ENCODE results near the gene KRT9. TPM values are rescaled to one million over a fixed set of nuclear protein-coding genes. Genes with fewer than 3 reads are reported as not detected.
"Not testable (repeated sequence)": the region's sequence is repeated elsewhere in the genome, so short reads cannot be mapped to it uniquely, and the experiment has no call there.

The KRT9 gene
- total RNA-seq, 1 experiment from 2014 or later: not detected

DNA sequence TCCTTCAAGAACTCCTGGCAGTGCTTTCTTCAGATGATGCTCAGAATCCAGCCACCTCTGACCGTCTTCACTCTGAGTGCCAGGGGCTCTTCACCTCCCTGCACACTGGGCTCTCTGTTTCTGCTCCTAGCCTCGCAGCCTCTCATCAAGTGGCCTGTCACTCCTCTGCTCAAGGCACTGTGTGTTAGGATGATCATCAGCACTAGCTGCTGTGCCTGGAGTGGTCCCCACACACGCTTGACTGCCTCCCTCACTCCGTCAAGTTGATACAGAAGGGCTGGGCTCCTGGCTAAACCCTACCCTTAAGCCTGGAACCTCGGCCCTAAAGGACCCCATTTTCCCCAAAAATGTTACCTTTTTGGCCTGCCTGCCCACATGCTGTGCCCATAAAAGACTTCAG is 15.6 kb downstream of the KRT9 start:
- DNase-seq (ENCODE audit: low read depth, low spot score): no peak
- in situ Hi-C loops (cut with HindIII; ENCODE audit: low pct_unique_long_range_greater_than_20kb, low sequenced_read_pairs): no loop called here

GRCh38 chr17:41555105-41555887 is 16.6 kb downstream of the KRT9 start:
- in situ Hi-C loops (cut with HindIII; ENCODE audit: low pct_unique_long_range_greater_than_20kb, low sequenced_read_pairs): no loop called here

GRCh38 chr17:41553987-41554680 is 17.7 kb downstream of the KRT9 start:
- DNase-seq (ENCODE audit: low read depth, low spot score): no peak
- in situ Hi-C loops (cut with HindIII; ENCODE audit: low pct_unique_long_range_greater_than_20kb, low sequenced_read_pairs): no loop called here

More at GRCh38 chr17:41555105-41555887, 16.6 kb downstream of the KRT9 start:
- no peak for DNase-seq (ENCODE audit: low read depth, low spot score)

DNA sequence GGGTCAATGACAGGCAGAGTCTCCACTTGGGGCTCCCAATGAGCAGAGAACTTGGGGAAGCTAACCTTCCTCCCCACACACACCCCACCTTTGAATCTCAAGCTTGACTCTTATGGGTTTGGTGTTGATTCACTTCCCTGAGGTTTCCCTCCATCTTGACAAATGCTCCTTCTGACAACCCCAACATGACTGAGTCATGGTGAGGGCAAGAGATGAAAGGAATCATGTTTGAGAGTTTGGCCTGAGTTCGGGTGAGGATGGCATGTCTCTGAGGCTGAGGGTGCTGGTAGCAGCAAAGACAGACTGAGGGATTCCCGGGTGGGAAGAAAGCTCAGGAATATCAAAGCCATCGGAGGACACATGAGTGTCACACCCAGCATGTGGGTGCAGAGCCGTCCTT is 18.7 kb downstream of the KRT9 start:
- in situ Hi-C loops (cut with HindIII; ENCODE audit: low pct_unique_long_range_greater_than_20kb, low sequenced_read_pairs): no loop called here
- DNase-seq (ENCODE audit: low read depth, low spot score): no peak

- no peak for DNase-seq (ENCODE audit: low read depth, low spot score)
- in situ Hi-C loops (cut with HindIII; ENCODE audit: low pct_unique_long_range_greater_than_20kb, low sequenced_read_pairs): no loop called here
Measured at GRCh38 chr17:41552455-41552854, 19.4 kb downstream of the KRT9 start.

DNA sequence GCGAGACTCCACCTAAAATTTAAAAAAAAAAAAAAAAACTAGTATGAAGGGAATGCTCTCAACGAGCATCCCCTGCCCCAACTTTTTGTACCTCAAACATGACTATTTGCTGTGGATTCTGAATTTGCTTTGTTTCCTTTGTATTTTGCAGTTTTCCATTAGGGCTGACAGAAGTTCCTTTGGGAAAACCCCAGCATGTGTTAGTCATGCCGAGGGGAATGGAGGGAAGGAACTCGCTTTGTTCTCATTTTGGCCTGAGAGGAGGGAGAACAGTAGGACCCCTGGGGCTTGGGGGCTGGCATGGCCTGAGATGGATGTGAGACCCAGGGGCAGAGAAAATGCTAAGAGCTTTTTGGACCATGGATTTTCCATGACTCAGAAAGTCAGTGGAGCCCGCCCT is 20.5 kb downstream of the KRT9 start:
- in situ Hi-C loops (cut with HindIII; ENCODE audit: low pct_unique_long_range_greater_than_20kb, low sequenced_read_pairs): no loop called here
- DNase-seq (ENCODE audit: low read depth, low spot score): no peak

DNA sequence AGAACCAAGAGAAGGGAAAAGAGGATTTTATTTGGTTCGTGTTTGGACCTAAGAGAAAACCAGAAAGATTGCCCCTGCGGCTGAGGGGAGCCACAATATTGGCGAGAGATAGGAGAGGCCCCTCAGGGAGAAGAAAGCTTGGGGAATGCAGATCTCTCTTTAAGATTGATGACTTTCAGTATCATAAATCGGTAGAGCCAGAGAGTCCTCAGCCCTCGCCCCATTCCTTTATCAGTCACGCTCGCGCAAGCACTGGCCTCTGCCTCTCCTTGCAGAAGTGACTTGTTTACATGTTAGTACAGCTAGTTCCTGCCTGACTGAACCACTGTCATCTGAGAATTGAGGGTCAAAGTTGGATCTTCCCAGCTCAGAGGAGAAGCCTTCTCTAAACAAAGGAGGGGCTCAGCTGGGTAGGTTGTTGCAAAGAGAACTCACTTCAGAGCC is 22.2 kb downstream of the KRT9 start:
- DNase-seq (ENCODE audit: low read depth, low spot score): no peak
- in situ Hi-C loops (cut with HindIII; ENCODE audit: low pct_unique_long_range_greater_than_20kb, low sequenced_read_pairs): no loop called here

GRCh38 chr17:41548844-41549595 is 22.8 kb downstream of the KRT9 start:
- in situ Hi-C loops (cut with HindIII; ENCODE audit: low pct_unique_long_range_greater_than_20kb, low sequenced_read_pairs): no loop called here
- DNase-seq (ENCODE audit: low read depth, low spot score): peak; percentile 83

GRCh38 chr17:41547921-41548843 is 23.7 kb downstream of the KRT9 start:
- in situ Hi-C loops (cut with HindIII; ENCODE audit: low pct_unique_long_range_greater_than_20kb, low sequenced_read_pairs): no loop called here
- peak; percentile 34 for DNase-seq (ENCODE audit: low read depth, low spot score)

DNA sequence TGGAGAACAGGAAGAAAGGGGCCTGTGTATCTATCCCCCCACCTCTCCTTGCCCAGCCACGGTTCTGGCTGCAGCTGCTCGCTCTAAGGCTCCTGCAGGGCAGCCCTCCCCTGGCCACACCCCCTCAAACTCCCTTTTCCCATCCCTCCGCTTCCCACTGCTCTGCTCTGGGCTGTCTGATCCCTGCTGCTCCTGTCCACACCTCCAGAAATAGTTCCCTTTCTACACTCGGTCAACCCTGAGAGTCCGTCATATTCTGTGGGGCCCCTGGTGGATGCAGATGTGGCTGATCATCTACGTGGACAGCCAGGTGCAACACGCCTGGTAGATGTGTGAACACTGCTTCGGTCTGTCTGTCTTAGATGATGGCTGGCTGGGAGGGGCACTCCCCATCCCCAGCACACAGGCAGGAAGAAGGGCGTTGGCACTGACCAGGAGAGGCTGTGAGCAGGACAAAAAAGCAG is 24.4 kb downstream of the KRT9 start:
- in situ Hi-C loops (cut with HindIII; ENCODE audit: low pct_unique_long_range_greater_than_20kb, low sequenced_read_pairs): no loop called here
- DNase-seq (ENCODE audit: low read depth, low spot score): no peak

DNA sequence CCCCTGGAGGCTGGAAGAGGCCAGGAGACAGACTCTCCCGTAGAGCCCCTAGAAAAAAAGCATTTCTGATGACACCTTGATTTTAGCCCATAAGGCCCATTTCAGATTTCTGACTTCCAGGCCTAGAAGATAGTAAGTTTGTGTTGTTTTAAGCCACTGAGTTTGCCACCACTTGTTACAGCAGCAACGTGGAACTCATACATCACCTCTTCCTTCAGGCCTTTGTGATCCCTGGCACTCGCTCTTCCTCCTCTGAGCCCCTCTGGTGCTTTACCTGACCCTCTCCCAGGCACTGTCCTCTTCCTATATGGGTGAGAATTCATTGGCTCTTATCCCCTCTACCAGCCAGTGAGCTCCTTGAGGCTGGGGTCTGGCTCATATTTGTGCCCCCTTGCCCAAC is 25.0 kb downstream of the KRT9 start:
- DNase-seq (ENCODE audit: low read depth, low spot score): no peak
- in situ Hi-C loops (cut with HindIII; ENCODE audit: low pct_unique_long_range_greater_than_20kb, low sequenced_read_pairs): no loop called here

DNA sequence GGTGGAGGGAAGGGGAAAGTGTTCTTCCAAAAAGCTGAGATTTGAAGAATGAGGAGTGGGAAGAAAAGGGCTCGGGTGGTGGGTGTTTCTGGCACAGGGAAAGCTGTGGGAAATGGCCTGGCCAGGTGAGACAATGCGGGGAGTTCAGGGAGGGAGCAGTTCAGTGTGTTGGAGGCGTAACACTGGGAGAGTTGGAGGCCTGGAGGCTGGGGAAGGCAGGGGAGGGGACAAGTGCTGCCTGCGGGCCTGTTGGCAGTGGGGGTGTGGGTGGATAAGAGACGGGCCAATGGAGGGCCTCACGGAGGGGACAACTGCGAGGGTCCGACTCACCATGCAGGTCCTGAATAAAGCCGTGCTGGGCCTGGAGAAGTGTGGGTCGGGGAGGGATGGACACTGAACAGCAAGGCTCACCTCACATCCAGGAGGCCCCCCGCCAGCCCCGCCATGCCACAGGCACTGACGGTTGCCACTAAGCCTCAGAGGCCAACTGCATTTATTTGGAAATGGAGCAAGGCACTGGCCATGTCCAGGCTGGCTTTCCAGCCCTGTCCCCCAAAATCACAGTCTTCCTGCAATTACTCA is 25.9 kb downstream of the KRT9 start:
- in situ Hi-C loops (cut with HindIII; ENCODE audit: low pct_unique_long_range_greater_than_20kb, low sequenced_read_pairs): no loop called here
- DNase-seq (ENCODE audit: low read depth, low spot score): no peak

GRCh38 chr17:41544935-41545334 is 26.9 kb downstream of the KRT9 start:
- DNase-seq (ENCODE audit: low read depth, low spot score): no peak
- in situ Hi-C loops (cut with HindIII; ENCODE audit: low pct_unique_long_range_greater_than_20kb, low sequenced_read_pairs): no loop called here

DNA sequence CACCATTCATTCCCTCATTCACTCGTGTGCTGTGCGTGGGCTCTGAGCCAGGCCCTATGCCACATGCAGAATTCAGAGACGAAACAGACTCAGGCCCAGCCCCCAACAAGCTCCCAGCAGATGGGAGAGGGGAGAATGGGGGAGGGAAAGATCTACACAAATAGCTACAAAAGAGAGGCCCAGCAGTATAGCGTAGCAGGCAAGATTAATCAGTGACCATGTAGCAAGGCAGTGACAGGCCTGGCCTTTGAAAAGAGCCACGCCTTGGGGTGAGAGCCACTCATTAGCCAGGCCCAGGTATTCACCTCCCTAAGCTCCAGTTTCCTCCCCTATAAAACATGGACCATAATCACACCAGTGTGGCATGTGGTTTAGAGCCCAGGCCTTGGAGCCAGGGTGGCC is 27.4 kb downstream of the KRT9 start:
- no peak for DNase-seq (ENCODE audit: low read depth, low spot score)
- in situ Hi-C loops (cut with HindIII; ENCODE audit: low pct_unique_long_range_greater_than_20kb, low sequenced_read_pairs): no loop called here

- in situ Hi-C loops (cut with HindIII; ENCODE audit: low pct_unique_long_range_greater_than_20kb, low sequenced_read_pairs); DNase-seq (ENCODE audit: low read depth, low spot score): not testable (repeated sequence)
Measured at GRCh38 chr17:41542786-41543185, 29.1 kb downstream of the KRT9 start.

GRCh38 chr17:41542357-41542756 is 29.5 kb downstream of the KRT9 start:
- in situ Hi-C loops (cut with HindIII; ENCODE audit: low pct_unique_long_range_greater_than_20kb, low sequenced_read_pairs): no loop called here
- DNase-seq (ENCODE audit: low read depth, low spot score): no peak
